ENCODE results near the gene NAPEPLD. TPM values are rescaled to one million over a fixed set of nuclear protein-coding genes. Genes with fewer than 3 reads are reported as not detected.

Gene NAPEPLD
- total and polyA plus RNA-seq, 2 of the 8 experiments (the other 6 are each of a cell fraction or from before 2014, with no cell fraction given), result 4.2 to 9.9 TPM

GRCh38 chr7:103143868-103144267 is 5.0 kb downstream of the NAPEPLD start:
- Histone ChIP-seq H3K56ac (replicated peaks; ENCODE audit: insufficient read length, low read depth, low read length) (no peak overlapping the region), H3K79me2 (ENCODE audit: control insufficient read depth in 1 of 2, insufficient read depth in 2 of 2, low read length in 2 of 2) (peaks cover 0 to 32% of the 10 kb centered on the region in 2 experiments; a peak in 2 of 4 replicates), H2BK12ac (ENCODE audit: low read depth, low read length) (no peak overlapping the region), H3K79me1 (ENCODE audit: low read depth, low read length) (peaks cover 2% of the 10 kb centered on the region; the same call in 1 of the 2 replicates), H2BK20ac (ENCODE audit: low read length) (no peak overlapping the region), H3K14ac (ENCODE audit: insufficient read length) (no peak overlapping the region), H3K4me2 (ENCODE audit: insufficient read depth in 1 of 2, low read depth in 2 of 2, low read length in 2 of 2) (no peak overlapping the region), H3K27ac (ENCODE audit: low read depth, low read length) (no peak overlapping the region), H3K23me2 (ENCODE audit: low read depth, low read length) (peaks cover 3% of the 10 kb centered on the region), H3K4me1 (replicated peaks in 1 of 4; ENCODE audit: control insufficient read depth in 3 of 4, insufficient read depth in 4 of 4, low read length in 3 of 4) (peaks cover 2 to 11% (median 4%) of the 10 kb centered on the region in 4 experiments; a peak in 4 of 7 replicates), H3K9me3 (ENCODE audit: insufficient read depth in 2 of 2, low read depth in 1 of 2, low read length in 1 of 2) (no peaks in the 10 kb centered on the region), H3K4me3 (ENCODE audit: extremely low read depth in 1 of 4, insufficient read depth in 2 of 4, low read depth in 3 of 4, low read length in 4 of 4) (no peak overlapping the region), H3K4ac (replicated peaks; ENCODE audit: insufficient read length, low read depth, low read length) (no peak overlapping the region), H2AK5ac (ENCODE audit: low read depth, low read length) (no peak overlapping the region), H3K36me3 (ENCODE audit: control insufficient read depth in 2 of 4, insufficient read depth in 4 of 4, low read length in 3 of 4) (no peaks in the 10 kb centered on the region), H3K23ac (ENCODE audit: insufficient read length) (no peak overlapping the region), H4K8ac (ENCODE audit: extremely low read depth, insufficient read depth, low read length) (no peak overlapping the region), H3K9ac (replicated peaks in 1 of 4; ENCODE audit: extremely low read depth in 1 of 4, low read depth in 3 of 4, low read length in 3 of 4) (no peak overlapping the region), H4K20me1 (replicated peaks in 1 of 2; ENCODE audit: control insufficient read depth in 1 of 2, insufficient read depth in 2 of 2, low read length in 2 of 2) (peaks cover 0 to 3% of the 10 kb centered on the region in 2 experiments), H2BK15ac (ENCODE audit: low read length) (no peak overlapping the region), H2AFZ (ENCODE audit: low read length) (no peak overlapping the region), H3K18ac (ENCODE audit: extremely low read depth, low read length) (no peak overlapping the region), H3K27me3 (replicated peaks in 1 of 4; ENCODE audit: control insufficient read depth in 3 of 4, extremely low read depth in 1 of 4, insufficient read depth in 3 of 4, low read length in 3 of 4) (no peaks in the 10 kb centered on the region), H2BK5ac (ENCODE audit: low read depth, low read length) (no peak overlapping the region), H2BK120ac (replicated peaks; ENCODE audit: low read depth, low read length) (no peak overlapping the region), H4K91ac (replicated peaks; ENCODE audit: insufficient read length, low read length) (no peak overlapping the region), H4K5ac (ENCODE audit: insufficient read length, low read depth, low read length) (no peak overlapping the region)
- FAIRE-seq, result no peak
- ChIA-PET CTCF (ENCODE audit: partially characterized antibody) (interaction anchor here (0.6 kb wide), 1 partner anchor 29 kb away, joined by 3 read pairs; no protein-coding TSS in a partner anchor), POLR2A (ENCODE audit: partially characterized antibody) (interaction anchor here (1.2 kb wide), 1 partner anchor 69 kb away, joined by 3 read pairs; the partner anchor contains the start of genes ARMC10 and FBXL13)
- DNase-seq (ENCODE audit: low read depth in 1 of 2, low spot score in 2 of 2), result no peak
- 91% methylated on average over 1 of the region's 1 CpG; no CpG with 5 or more reads in 1 of the 2 experiments for WGBS, 2 experiments (ENCODE audit: extremely low coverage in 1 of 2, insufficient coverage in 1 of 2, insufficient read length in 1 of 2, insufficient replicate concordance in 2 of 2, low coverage in 1 of 2, low lambda C conversion rate in 2 of 2, missing lambda C conversion rate in 1 of 2)
- no peak for TF ChIP-seq RFX5 (IDR thresholded peaks at IDR 0.05; ENCODE audit: borderline replicate concordance, low read depth, low read length)

Measured in H1 (cell line).